H9 (cell line): ENCODE measurements around the gene ACSF3. TPM values are rescaled to one million over a fixed set of nuclear protein-coding genes. Genes with fewer than 3 reads are reported as not detected.

ENCODE experiments used
- DNase-seq: peaks from one replicate; pipeline ENCODE4 v3.0.0-alpha.2; 2017
- H2AFZ ChIP-seq: one replicate; pipeline ENCODE4 v1.6.1; 2013; ENCODE audit warnings: mild to moderate bottlenecking, low read length, control low read depth, moderate library complexity
- H2AK5ac ChIP-seq: 2 replicates; pipeline ENCODE4 v1.6.1; 2013; ENCODE audit warnings: low read length, control low read depth, mixed read lengths; ENCODE audit not compliant: insufficient read length
- H2BK120ac ChIP-seq: one replicate; pipeline ENCODE4 v1.6.1; 2013; ENCODE audit warnings: low read depth, mild to moderate bottlenecking, low read length, control low read depth, inconsistent platforms; ENCODE audit not compliant: poor library complexity, severe bottlenecking
- H2BK12ac ChIP-seq: 2 replicates; pipeline ENCODE4 v1.6.1; 2013; ENCODE audit warnings: low read length, control low read depth, mixed read lengths, low read depth; ENCODE audit not compliant: insufficient read length
- H2BK15ac ChIP-seq: 2 replicates; pipeline ENCODE4 v1.6.1; 2013; ENCODE audit warnings: low read depth, low read length, control low read depth
- H2BK20ac ChIP-seq: one replicate; pipeline ENCODE4 v1.6.1; 2013; ENCODE audit warnings: low read depth, mild to moderate bottlenecking, low read length, control low read depth, inconsistent platforms; ENCODE audit not compliant: poor library complexity, severe bottlenecking
- H2BK5ac ChIP-seq: 2 replicates; pipeline ENCODE4 v1.6.1; 2013; ENCODE audit warnings: low read length, control low read depth, mixed read lengths; ENCODE audit not compliant: insufficient read length
- H3K14ac ChIP-seq: 2 replicates; pipeline ENCODE4 v1.6.1; 2013; ENCODE audit warnings: low read length, control low read depth; ENCODE audit not compliant: insufficient read depth
- H3K18ac ChIP-seq: 2 replicates; pipeline ENCODE4 v1.6.1; 2013; ENCODE audit warnings: low read depth, mild to moderate bottlenecking, mixed read lengths, low read length, control low read depth; ENCODE audit not compliant: insufficient read length
- H3K23ac ChIP-seq: 2 replicates; pipeline ENCODE4 v1.6.1; 2013; ENCODE audit warnings: low read length, control low read depth, mixed read lengths, low read depth; ENCODE audit not compliant: insufficient read length
- H3K23me2 ChIP-seq: 2 replicates; pipeline ENCODE4 v1.6.1; 2013; ENCODE audit warnings: low read depth, mild to moderate bottlenecking, mixed read lengths, low read length, control low read depth; ENCODE audit not compliant: insufficient read length, poor library complexity, severe bottlenecking
- H3K27ac ChIP-seq: 2 replicates; pipeline ENCODE4 v1.5.1; 2013; ENCODE audit warnings: low read length, control low read depth, mixed read lengths, low read depth; ENCODE audit not compliant: insufficient read length
- H3K27me3 ChIP-seq: 2 replicates; pipeline ENCODE4 v1.6.1; 2013; ENCODE audit warnings: low read length, control low read depth, inconsistent platforms; ENCODE audit not compliant: insufficient read depth
- H3K4ac ChIP-seq: 2 replicates; pipeline ENCODE4 v1.6.1; 2013; ENCODE audit warnings: low read depth, mild to moderate bottlenecking, control low read depth, inconsistent platforms, low read length, moderate library complexity
- H3K4me1 ChIP-seq: 2 replicates; pipeline ENCODE4 v1.6.1; 2013; ENCODE audit warnings: low read length, control low read depth, inconsistent platforms; ENCODE audit not compliant: insufficient read depth
- H3K4me2 ChIP-seq: 2 replicates; pipeline ENCODE4 v1.6.1; 2013; ENCODE audit warnings: low read length, control low read depth, mixed read lengths; ENCODE audit not compliant: insufficient read length, insufficient read depth
- H3K56ac ChIP-seq: 2 replicates; pipeline ENCODE4 v1.6.1; 2013; ENCODE audit warnings: low read depth, mild to moderate bottlenecking, mixed read lengths, low read length, control low read depth; ENCODE audit not compliant: insufficient read length
- H3K79me1 ChIP-seq: 2 replicates; pipeline ENCODE4 v1.6.1; 2013; ENCODE audit warnings: low read depth, mild to moderate bottlenecking, moderate library complexity, low read length, control low read depth, inconsistent platforms; ENCODE audit not compliant: insufficient read depth, poor library complexity, severe bottlenecking
- H3K79me2 ChIP-seq: 2 replicates; pipeline ENCODE4 v1.6.1; 2013; ENCODE audit warnings: low read length, control low read depth, inconsistent platforms; ENCODE audit not compliant: insufficient read depth
- H3K9ac ChIP-seq: 2 replicates; pipeline ENCODE4 v1.6.1; 2013; ENCODE audit warnings: low read length, control low read depth, mixed read lengths; ENCODE audit not compliant: insufficient read length; ENCODE audit errors: extremely low read depth
- H3K9me3 ChIP-seq: one replicate; pipeline ENCODE4 v1.6.1; 2013; ENCODE audit warnings: low read depth, low read length, inconsistent platforms; ENCODE audit not compliant: control insufficient read depth
- H3T11ph ChIP-seq: one replicate; pipeline ENCODE4 v1.6.1; 2013; ENCODE audit warnings: mild to moderate bottlenecking, low read length, control low read depth, inconsistent platforms
- H4K20me1 ChIP-seq: one replicate; pipeline ENCODE4 v1.6.1; 2013; ENCODE audit not compliant: control insufficient read depth, insufficient read length, insufficient read depth
- H4K5ac ChIP-seq: 2 replicates; pipeline ENCODE4 v1.6.1; 2013; ENCODE audit warnings: low read depth, mild to moderate bottlenecking, mixed read lengths, low read length, control low read depth; ENCODE audit not compliant: insufficient read length
- H4K8ac ChIP-seq: replicated peaks from 2 replicates; pipeline ENCODE4 v1.6.1; 2013; ENCODE audit warnings: low read length, control low read depth, mixed read lengths, low read depth; ENCODE audit not compliant: insufficient read length
- H4K91ac ChIP-seq: 2 replicates; pipeline ENCODE4 v1.6.1; 2013; ENCODE audit warnings: low read depth, mild to moderate bottlenecking, moderate library complexity, mixed read lengths, low read length, control low read depth; ENCODE audit not compliant: insufficient read length
- H3K27ac Mint-ChIP-seq, 3 experiments: 2 replicates in 2 of 3; 3 replicates in 1 of 3; pipeline ENCODE4 v1.8.0; 2020 to 2021; ENCODE audit warnings: mixed read lengths in 3 of 3, mild to moderate bottlenecking in 1 of 3, moderate library complexity in 1 of 3
- H3K27me3 Mint-ChIP-seq: 2 replicates; pipeline ENCODE4 v1.8.0; 2021; ENCODE audit warnings: low read depth, mild to moderate bottlenecking, moderate library complexity, mixed read lengths
- H3K36me3 Mint-ChIP-seq, 3 experiments: 2 replicates in 2 of 3; 3 replicates in 1 of 3; pipeline ENCODE4 v1.8.0; 2020 to 2021; ENCODE audit warnings: low read depth in 3 of 3, mixed read lengths in 3 of 3; ENCODE audit not compliant: insufficient read depth in 1 of 3
- H3K4me1 Mint-ChIP-seq, 2 experiments: 2 replicates each; pipeline ENCODE4 v1.8.0; 2020; ENCODE audit warnings: mixed read lengths in 2 of 2
- H3K4me3 Mint-ChIP-seq, 2 experiments: 2 replicates in 1 of 2; 3 replicates in 1 of 2; pipeline ENCODE4 v1.8.0; 2020 to 2021; ENCODE audit warnings: mild to moderate bottlenecking in 2 of 2, mixed read lengths in 2 of 2, moderate library complexity in 1 of 2
- H3K9me3 Mint-ChIP-seq, 2 experiments: 2 replicates in 1 of 2; 3 replicates in 1 of 2; pipeline ENCODE4 v1.8.0; 2020; ENCODE audit warnings: mild to moderate bottlenecking in 2 of 2, mixed read lengths in 2 of 2, moderate library complexity in 1 of 2
- CTCF ChIP-seq: fragments of 200-600 bp; sonication (generic); conservative IDR thresholded peaks from 3 replicates; pipeline ENCODE4 v1.8.0; 2021; ENCODE audit warnings: antibody characterized with exemption, mild to moderate bottlenecking
- WGBS: extraction: QIAGEN DNeasy Blood & Tissue Kit; methylation state at CpG from one replicate; pipeline ENCODE4 v1.1.7; 2013; ENCODE audit warnings: missing lambda C conversion rate, low lambda C conversion rate, mixed read lengths; ENCODE audit not compliant: insufficient read length; ENCODE audit errors: extremely low coverage; 5-methylcytosine and 5-hydroxymethylcytosine counted together
- total RNA-seq: library from RNA; stranded (reverse); gene quantifications from 2 replicates; pipeline ENCODE4 v1.2.1, GENCODE V29; 2021

The ACSF3 gene
- total RNA-seq, 1 experiment from 2014 or later = 31.3 TPM

DNA sequence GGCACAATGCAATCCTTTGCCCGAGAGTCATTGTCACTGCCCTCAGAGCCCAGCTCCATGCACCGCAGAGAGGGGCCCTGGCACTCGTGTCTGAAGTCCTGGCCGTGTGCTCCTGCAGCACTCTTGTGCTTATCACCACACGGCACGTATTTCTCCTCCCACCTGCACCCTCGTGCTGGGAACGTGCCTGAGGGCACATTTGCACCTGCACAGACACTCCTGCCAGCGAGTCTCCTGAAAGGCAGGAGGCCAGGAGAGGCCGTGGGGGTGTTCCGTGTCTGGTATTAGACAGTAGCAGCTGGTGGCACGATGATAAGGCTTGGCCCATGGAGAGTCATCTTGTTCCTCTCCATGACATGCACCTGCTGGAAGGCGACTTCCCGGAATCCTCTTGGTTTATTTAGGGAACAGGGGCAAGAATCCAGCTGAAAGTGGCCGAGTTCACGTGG lies 3.4 kb upstream of the ACSF3 start:
- no peak overlapping the region for H3K4me2 ChIP-seq
- H3K23ac ChIP-seq = no peak overlapping the region
- H3K79me2 ChIP-seq = no peaks in the 10 kb centered on the region
- H3K14ac ChIP-seq = no peak overlapping the region
- no peaks in the 10 kb centered on the region for H3K79me1 ChIP-seq
- H4K8ac ChIP-seq = no peak overlapping the region
- Mint-ChIP-seq H3K9me3 (no peaks in the 10 kb centered on the region), H3K4me3 (no peak overlapping the region), H3K4me1 (peaks cover 13 to 23% of the 10 kb centered on the region in 2 experiments), H3K36me3 (no peaks in the 10 kb centered on the region; a peak in 1 of 7 replicates), H3K27me3 (peaks cover 71% of the 10 kb centered on the region), H3K27ac (no peak overlapping the region)
- H2AK5ac ChIP-seq = no peak overlapping the region
- no peak overlapping the region for H2BK15ac ChIP-seq
- no peaks in the 10 kb centered on the region; the same call in 1 of the 2 replicates for H3K27me3 ChIP-seq
- no peaks in the 10 kb centered on the region for H4K20me1 ChIP-seq
- H2BK5ac ChIP-seq = no peak overlapping the region
- DNase-seq = no peak
- H3T11ph ChIP-seq = no peak overlapping the region
- no peak overlapping the region for H2BK120ac ChIP-seq
- H3K23me2 ChIP-seq = peaks cover 3% of the 10 kb centered on the region
- H3K9me3 ChIP-seq = no peaks in the 10 kb centered on the region
- H3K4ac ChIP-seq = no peak overlapping the region
- no peak overlapping the region for H2BK12ac ChIP-seq
- no peak overlapping the region for H2BK20ac ChIP-seq
- no peak overlapping the region for H3K27ac ChIP-seq
- H3K4me1 ChIP-seq = no peaks in the 10 kb centered on the region
- WGBS = no CpG with 5 or more reads among the region's 16 CpGs
- H3K9ac ChIP-seq = no peak overlapping the region
- H3K18ac ChIP-seq = no peak overlapping the region
- H4K91ac ChIP-seq = no peak overlapping the region
- no peak overlapping the region for H4K5ac ChIP-seq
- H3K56ac ChIP-seq = no peak overlapping the region
- no peak for TF ChIP-seq CTCF
- no peak overlapping the region for H2AFZ ChIP-seq
